Measurements from ENCODE around the gene PLCH2.

DNA sequence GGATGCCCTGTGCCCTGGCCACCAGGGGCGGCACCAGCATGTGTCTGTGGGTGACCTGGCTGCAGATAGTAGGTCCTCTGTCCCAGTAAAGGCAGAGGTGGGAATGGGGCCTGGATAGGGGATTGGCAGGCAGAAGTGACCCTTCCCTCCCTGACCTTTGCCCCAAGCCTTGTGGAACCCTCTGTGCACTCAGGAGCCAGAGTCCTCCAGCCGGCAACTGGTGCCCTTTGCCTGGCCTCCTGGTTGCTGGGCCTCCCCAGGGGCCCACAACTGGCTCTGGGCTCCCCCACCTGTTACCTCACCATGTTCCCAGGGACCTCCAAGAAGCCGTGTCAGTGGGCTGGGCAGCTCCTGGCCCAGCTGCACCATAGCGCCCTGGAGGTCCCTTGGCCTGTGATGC is 10.0 kb downstream of the PLCH2 start:
- TF ChIP-seq, protein P1, sequence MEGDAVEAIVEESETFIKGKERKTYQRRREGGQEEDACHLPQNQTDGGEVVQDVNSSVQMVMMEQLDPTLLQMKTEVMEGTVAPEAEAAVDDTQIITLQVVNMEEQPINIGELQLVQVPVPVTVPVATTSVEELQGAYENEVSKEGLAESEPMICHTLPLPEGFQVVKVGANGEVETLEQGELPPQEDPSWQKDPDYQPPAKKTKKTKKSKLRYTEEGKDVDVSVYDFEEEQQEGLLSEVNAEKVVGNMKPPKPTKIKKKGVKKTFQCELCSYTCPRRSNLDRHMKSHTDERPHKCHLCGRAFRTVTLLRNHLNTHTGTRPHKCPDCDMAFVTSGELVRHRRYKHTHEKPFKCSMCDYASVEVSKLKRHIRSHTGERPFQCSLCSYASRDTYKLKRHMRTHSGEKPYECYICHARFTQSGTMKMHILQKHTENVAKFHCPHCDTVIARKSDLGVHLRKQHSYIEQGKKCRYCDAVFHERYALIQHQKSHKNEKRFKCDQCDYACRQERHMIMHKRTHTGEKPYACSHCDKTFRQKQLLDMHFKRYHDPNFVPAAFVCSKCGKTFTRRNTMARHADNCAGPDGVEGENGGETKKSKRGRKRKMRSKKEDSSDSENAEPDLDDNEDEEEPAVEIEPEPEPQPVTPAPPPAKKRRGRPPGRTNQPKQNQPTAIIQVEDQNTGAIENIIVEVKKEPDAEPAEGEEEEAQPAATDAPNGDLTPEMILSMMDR (IDR thresholded peaks at IDR 0.05) = no peak
- TF ChIP-seq POLR2A (IDR thresholded peaks at IDR 0.05) = no peak

All from right lobe of liver (tissue), 4 donors.